Activated T-cell treated with anti-CD3 and anti-CD28 coated beads for 4 hours (primary cell): Measurements from ENCODE around the gene TSPAN6.

Experiments used
- DNase-seq: peaks from one replicate; pipeline ENCODE4 v3.0.0-alpha.2; 2020

The TSPAN6 gene

DNA sequence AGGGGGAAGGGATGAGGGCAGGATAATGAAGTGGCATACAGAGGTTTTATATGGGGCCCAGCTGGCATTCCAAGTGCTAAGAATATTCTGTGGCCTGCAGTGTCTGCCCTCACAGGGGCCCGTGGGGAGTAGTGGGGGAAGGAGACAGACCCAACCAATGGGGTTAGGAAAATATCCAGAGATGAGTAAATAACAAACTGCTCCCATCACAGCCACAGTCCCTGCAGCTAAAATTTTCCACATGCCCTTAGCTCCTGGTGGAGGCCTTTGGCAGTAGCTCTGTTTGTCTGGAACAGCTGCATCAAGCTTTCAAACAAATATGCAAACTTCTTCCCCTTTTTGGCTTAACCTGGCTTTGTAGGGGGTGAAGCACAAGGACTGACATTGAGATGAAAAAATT, 10.5 kb upstream of the TSPAN6 start:
- no peak for DNase-seq

DNA sequence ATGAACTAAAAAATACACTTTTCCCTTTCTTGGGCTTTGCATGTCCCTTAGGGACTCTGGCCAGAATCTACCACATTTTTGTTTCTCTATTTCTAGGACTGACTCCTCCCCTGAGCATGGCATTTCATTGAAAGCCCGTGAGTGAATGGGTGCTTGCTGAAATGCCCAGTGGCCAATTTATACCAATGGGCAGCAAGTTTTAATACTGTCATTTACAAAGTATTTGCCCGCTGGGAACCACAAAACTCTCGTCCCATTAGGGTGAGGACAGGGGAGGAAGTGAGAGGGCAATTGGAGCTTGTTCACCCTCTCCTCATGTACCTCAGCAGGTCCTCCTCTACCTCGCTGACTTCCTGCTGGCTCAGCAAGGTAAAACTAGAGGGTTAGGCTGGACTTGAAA, 8.5 kb upstream of the TSPAN6 start:
- no peak for DNase-seq

GRCh38 chrX:100643956-100644860, 7.6 kb upstream of the TSPAN6 start, which contains the start of gene SRPX2:
TSS of gene SRPX2 (plus strand) at chrX:100644199. CDS start at chrX:100646323, 2,124 bp downstream.
- DNase-seq, result no peak

DNA sequence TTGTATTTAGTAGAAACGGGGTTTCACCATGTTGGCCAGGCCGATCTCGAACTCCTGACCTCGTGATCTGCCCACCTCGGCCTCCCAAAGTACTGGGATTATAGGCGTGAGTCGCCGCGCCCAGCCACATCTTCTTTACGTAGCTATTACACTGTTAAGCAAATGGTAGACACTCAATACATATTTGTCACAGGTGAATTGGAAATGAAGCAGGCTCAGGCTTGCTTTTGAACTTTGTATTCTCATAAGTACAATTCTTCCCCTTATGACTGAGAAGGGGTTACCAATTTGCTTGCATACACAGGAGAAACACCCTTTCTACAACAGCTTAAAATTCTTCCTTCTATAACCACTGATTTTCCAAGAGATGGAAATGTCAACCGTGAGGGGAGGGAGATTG, 6.6 kb upstream of the TSPAN6 start:
- DNase-seq, result no peak

DNA sequence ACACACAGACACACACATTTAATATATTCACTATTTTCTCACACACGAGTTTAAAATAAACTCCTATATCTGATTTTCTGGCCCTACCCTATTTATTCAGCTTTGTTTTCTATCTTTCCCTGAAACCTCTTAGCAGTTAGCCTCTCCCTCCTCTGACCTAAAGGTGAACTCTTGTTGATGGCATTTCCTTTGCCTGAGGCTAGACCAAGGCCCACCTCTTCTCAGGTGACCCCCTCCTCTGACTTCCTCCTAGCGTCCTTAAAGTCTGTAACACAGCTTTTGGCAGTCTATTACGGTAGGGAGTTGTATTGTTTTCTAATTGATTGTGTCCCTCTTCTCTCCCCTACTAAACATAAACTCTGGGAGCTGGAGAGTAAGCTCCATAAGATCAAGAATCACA, 5.7 kb upstream of the TSPAN6 start:
- no peak for DNase-seq

DNA sequence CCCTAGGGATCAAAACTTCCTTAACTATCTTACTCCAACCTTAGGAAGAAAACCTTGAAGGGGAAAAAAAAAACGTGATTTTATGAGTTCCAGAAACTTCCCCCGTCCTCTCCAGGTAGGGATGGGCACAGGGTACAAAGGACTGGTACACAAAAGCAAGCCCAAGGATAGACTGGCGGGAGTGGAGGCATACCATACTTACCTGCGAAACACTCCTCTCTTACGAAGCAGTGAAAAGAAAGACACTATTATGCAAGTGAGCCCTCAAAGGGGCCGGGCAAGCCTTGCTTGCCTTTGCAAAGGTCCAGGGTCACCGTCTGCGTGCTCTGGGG, 651 bp downstream of the TSPAN6 start:
- no peak for DNase-seq

DNA sequence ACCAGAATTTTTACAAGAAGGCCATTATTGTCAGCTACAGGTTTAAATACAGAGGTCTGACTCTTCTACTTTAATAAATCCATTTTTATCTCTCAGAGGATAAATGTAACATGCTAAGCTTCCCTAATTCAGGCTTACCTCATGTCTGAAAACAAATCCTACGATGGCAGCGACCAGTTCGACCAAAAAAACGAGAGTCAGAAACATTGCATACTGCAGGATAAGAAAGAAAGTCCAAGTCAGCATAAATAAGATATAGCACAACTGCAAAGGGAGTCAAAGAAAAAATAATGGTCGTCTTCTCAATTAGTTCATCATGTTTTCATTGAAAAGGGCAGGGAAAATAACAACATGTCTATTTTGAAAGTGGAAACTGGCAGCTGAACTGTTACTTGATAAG, 1.6 kb downstream of the TSPAN6 start:
- DNase-seq, result no peak

GRCh38 chrX:100625985-100626491, 10.6 kb downstream of the TSPAN6 start:
- DNase-seq, result no peak

DNA sequence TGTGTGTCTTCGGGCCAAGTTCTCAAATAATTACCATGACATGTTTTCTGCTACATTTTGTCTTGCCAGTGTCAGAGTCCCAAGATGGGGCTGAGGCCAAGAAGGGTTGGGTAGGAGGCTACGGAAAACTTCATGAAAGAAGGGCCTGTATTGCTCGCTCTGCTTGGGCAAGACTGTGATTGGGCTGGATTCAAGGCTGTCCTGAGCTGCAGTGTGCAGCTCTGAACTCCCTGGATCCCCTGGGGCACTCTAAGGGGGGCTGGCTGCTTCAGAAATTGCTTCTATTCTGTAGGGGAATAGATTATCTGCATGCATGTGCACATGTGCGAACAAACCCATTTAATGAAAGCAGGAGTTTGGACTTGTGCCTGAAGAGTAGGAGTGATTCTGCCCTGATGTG, 13.6 kb downstream of the TSPAN6 start:
- DNase-seq, result no peak

DNA sequence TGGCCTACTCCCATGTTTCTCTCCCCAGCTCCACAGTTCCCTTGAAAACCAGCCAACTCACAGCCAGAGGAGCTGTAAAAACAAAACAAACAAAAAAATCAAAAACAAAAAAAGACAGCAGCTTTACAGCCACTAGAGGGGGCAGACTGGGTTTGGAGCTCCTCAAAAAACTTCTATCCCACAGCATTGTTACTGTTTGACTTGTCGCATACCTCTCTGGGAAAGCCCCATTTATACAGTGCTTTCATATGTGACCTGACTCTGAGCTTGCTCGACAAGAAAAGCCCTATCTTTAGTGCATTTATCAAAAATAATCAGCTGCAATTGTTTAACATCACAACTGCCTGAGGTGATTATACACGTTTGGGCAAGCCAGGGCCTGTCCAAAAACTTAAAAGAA, 21.6 kb downstream of the TSPAN6 start:
- DNase-seq, result no peak

GRCh38 chrX:100611951-100612350, 24.7 kb downstream of the TSPAN6 start:
- DNase-seq, result no peak

DNA sequence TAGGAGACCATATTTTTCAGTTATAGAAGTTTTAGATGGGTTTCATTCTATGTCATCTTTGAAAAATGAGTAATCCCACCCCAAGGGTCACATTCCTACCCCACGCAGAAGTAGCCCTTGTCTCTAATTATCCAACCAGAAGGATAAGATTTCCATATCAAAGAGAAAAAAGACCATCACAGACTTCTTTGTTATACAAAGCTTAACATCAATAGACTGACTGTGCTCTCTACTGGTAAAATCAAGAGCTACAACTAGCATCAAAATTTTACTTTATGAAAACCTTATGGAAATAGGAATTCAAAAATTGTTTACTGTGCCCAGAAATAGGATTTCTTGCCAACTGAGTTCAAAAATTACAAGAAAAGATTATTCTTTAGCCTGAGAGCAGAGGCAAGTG, 27.0 kb downstream of the TSPAN6 start:
- DNase-seq, result no peak

- DNase-seq, result no peak
These were observed 29.9 kb downstream of the TSPAN6 start for GRCh38 chrX:100606753-100607152.

- no peak for DNase-seq
These were observed 35.8 kb downstream of the TSPAN6 start for GRCh38 chrX:100600758-100601157.

- DNase-seq, result no peak
These were observed 36.3 kb downstream of the TSPAN6 start for GRCh38 chrX:100600340-100600739.

DNA sequence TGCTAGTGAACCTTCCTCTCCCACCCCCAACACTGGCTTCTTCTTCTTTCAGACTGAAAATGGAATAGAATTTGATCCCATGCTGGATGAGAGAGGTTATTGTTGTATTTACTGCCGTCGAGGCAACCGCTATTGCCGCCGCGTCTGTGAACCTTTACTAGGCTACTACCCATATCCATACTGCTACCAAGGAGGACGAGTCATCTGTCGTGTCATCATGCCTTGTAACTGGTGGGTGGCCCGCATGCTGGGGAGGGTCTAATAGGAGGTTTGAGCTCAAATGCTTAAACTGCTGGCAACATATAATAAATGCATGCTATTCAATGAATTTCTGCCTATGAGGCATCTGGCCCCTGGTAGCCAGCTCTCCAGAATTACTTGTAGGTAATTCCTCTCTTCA, 37.1 kb downstream of the TSPAN6 start:
- no peak for DNase-seq

GRCh38 chrX:100596601-100597000, 40.0 kb downstream of the TSPAN6 start:
- no peak for DNase-seq

- DNase-seq, result no peak
These were observed 43.0 kb downstream of the TSPAN6 start for GRCh38 chrX:100593581-100593980.

DNA sequence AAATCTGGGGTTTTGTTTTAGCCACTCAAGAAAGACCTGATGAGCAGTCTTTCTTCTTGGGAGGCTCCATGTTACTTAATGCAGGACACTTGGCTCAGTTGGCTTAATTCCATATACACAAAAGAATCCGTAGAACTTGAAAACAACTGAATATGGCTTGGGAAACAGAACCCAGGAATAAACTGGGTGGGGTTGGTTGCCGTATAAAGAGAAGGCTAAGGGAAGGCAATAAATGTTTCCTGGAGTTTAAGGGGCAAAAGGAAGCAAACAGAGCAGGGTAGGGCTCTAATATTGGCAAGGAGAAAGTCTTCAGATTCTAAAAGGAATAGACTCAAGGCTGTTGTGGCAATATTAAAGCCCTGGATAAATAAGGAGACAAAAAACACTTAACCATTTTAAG, 43.5 kb downstream of the TSPAN6 start:
- no peak for DNase-seq

- DNase-seq, result no peak
These were observed 45.2 kb downstream of the TSPAN6 start for GRCh38 chrX:100591256-100592051.

DNA sequence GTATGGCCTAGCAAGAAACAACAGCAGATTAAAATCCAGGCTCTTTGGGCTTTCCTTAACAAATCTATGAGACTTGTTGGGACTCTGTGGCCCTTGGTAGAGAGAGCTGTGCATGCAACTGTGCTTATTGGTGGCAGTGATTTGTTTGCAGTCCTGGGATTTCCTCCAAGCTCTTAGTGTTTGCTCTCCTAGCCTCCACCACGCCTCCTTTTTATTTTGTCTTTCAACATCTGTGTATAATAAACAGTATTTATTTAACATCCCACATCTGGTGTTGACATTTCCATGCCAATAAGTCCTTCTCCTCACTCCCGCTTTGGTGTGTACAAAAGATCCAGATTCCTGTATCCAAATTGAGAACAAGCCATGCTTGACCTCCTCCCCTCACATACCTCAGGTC, 48.7 kb downstream of the TSPAN6 start:
- no peak for DNase-seq

- no peak for DNase-seq
These were observed 49.9 kb downstream of the TSPAN6 start for GRCh38 chrX:100586747-100587146.

DNA sequence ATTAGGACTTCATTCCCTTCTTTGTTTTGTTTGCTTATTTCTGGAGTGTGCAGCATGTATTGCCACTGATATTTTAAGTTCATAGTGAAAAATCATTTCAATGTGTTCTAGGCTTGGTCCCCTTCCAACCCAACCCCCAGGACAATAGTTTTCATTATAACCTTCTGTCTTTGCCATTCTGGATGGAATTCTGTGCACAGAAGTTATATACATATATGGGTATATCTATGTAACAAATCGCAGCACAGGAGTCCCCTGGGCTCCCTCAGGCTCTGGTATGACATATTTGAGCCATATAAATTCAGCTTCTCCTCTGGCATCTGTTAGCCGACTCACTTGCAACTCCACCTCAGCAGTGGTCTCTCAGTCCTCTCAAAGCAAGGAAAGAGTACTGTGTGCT, 52.0 kb downstream of the TSPAN6 start, which contains the start of gene TNMD:
Gene TNMD, plus strand, starts transcription at position 326 of the 400 bp plus-strand sequence. CDS start 83 bp downstream, outside the sequence.
- no peak for DNase-seq
